ENCODE results near the gene ZNF462. TPM values are rescaled to one million over a fixed set of nuclear protein-coding genes. Genes with fewer than 3 reads are reported as not detected.

The ZNF462 gene
- total RNA-seq, 1 donor from 2014 or later, result 21.1 TPM

DNA sequence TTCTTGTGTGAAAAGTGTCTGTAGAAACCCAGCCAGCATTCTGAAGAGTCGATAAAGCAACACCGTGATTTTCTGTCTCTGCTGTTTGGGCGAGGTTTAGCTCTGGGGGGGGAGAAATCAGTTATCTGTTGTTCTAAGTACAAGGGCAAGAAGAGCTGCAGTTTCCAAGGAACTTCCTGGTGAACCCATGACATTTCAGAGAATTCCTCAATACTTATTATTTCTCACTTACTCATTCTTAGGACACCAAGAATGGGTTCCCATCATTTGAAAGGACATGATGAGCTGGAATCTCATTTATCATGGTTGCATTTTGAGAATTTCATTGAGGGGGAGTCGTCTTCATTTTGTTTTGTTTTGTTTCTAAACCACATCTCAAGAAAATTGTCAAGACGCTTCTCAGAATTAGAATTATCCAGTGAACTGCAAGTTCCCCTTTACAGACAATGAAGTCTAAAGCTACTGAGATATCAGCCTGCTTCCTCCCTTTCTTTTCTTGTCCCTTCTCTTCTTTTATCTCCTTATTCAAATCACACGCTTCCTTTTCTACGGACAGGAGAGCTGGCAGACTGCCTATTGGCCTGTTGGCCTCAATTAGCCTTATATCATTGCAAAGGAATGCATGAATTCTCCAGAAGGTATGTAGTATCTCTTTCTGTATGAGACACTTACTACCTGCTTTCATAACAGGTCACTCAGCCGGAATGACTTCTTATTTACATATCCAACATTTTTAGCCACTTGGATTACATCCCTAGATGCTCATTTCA lies 53.7 kb downstream of the ZNF462 start:
- intact Hi-C loops (cut with DNase I), result no loop called here
- DNase-seq (ENCODE audit: missing footprints) (no peak), ATAC-seq (no peak)

DNA sequence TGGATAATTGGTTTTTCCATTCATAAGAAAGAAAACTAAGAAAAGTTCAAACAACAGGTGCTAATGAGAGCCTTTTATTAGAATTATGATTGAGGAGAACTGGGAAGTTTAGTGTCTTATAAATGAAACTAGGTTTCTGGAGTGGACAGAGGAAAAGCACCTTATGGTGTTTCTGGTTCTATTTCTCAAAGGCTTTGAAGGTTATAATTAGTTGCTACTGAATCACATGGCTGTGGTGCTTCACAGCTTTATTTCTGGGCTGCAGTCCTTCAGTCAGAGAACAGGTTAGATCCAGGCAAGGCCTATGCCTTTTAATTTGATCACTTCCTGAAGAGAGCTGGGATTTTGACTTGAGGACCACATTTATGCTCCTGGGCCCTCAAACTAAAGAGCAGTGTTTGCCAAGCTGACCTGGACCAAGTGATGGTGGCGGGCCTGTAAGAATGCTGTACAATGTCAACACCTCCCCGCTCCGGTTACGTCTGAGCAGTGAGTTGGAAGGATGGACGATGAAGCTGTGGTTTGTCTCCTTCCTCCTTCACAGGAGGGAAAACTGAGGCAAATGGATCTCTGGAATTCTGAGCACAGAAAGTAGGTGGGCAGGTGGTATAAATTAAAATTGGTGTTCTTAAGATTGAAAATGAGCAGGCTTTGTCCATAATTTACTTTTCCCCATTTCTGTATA lies 56.0 kb downstream of the ZNF462 start:
- intact Hi-C loops (cut with DNase I), result no loop called here
- ATAC-seq (no peak), DNase-seq (ENCODE audit: missing footprints) (no peak)

DNA sequence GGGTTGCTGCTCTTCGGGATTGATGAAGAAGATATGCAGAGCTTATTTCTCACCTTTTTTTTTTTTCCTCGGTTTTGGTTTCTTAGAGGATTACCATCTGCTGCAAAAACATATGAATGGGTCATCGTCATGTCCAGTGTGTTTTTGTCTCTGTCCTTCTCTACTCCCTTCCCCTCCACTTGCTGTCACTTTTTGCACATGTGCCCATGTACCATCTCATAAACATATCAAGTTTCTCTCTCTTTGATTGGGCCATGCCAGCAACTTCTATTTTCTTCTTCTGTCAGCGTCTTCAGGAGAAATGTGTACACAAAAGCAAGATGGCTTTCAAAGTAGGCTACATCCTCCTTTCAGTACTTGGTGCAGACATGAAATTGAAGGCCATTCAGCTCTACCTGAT lies 57.1 kb downstream of the ZNF462 start:
- intact Hi-C loops (cut with DNase I), result loop anchor here (2.0 to 5.0 kb wide), 3 partner anchors 39 to 49 kb away; no protein-coding TSS in a partner anchor
- no peak for ATAC-seq

DNA sequence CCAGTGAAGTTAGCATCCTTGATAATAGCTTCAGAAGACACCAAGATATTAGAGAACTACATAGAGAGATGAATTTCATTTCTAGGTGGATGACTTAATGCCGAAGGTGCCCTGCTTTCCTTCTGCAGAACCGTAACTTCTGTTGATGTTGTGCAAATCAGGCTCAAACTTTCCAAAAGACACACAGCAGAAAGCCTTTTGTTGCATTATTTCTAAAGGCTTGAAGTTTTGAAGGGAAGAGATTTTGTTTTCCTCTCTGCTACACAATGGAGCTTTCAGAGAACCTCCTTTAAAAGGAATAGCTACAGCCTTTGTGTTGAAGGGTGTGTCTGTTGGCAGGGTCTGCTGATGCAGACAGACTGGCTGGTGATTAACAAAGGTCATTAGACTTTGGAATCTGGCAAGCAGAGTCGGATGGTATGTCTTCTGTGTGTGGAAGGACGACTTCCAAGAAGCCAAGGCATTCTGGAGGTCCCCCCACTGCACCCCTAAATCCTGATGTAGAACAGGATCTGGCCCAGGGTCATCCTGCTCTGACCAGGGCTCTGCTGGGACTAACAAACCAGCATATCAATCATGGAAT lies 57.8 kb downstream of the ZNF462 start:
- peak; percentile 61 for ATAC-seq
- intact Hi-C loops (cut with DNase I), result loop anchor here (2.0 to 5.0 kb wide), 3 partner anchors 40 to 50 kb away; no protein-coding TSS in a partner anchor
- peak; percentile 61 for DNase-seq (ENCODE audit: missing footprints)

More for the DNA sequence above, 57.1 kb downstream of the ZNF462 start:
- DNase-seq (ENCODE audit: missing footprints), result no peak

DNA sequence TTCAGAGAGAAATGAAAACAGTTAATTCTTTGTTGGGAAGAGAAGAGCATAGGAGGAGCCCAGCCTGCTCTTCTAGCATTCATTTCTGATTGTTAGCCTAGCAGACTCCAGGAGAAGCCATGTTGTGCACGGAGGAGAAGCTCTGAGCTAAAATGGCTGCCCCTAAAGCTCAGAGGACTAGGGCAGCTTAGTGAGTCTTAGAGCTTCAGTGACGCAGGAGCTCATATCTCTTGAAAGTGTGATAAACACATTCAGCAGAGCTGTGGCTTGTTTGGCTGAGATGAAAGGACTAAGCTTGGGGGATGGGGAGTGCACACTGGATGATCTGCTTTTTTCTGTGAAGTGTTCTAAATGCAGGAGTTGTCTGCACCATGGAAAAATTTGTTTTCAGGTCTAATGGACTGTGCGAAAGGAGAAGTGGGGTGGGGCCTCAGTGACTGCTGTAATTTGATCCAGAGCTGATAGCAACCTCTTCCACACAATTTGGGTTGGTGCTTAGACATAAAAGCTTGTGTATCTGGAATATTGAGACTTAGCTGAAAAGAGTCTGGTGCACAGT lies 58.5 kb downstream of the ZNF462 start:
- intact Hi-C loops (cut with DNase I), result loop anchor here (2.0 to 5.0 kb wide), 3 partner anchors 41 to 51 kb away; no protein-coding TSS in a partner anchor
- no peak for DNase-seq (ENCODE audit: missing footprints)
- peak; percentile 92 for ATAC-seq

DNA sequence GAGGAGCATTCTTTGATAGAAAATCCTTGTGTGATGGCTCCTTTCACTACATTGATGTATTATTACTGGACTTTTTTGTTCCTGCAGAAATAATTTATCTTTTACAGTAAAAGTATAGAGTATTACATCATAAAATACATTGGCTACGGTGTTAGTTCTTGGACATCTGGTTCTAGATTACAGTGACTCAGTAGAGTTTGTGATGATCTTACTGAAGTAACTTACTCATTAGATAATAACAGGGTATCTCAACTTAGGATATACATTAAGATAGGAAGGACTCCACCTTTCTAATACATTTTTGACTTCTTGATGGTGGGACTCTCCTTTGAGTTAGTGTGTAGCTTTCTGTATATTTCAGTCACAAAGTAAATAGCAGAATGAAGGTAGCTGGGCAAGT lies 59.1 kb downstream of the ZNF462 start:
- intact Hi-C loops (cut with DNase I), result loop anchor here (5.0 kb wide), 1 partner anchor 40 kb away; no protein-coding TSS in a partner anchor
- no peak for ATAC-seq
- no peak for DNase-seq (ENCODE audit: missing footprints)

DNA sequence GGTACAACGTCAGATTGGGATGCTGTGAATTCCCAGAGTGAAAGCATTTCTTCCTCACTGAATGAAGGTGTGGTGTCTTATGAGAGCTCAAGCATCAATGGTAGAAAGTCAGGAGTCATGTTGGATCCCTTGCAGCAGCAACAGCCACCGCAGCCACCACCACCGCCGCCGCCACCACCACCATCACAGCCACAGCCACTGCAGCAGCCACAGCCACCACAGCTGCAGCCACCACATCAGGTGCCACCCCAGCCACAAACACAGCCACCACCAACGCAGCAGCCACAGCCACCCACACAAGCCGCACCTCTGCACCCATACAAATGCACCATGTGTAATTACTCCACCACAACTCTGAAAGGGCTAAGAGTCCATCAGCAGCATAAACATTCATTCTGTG lies 62.4 kb downstream of the ZNF462 start:
- ATAC-seq, result no peak
- intact Hi-C loops (cut with DNase I), result no loop called here
- no peak for DNase-seq (ENCODE audit: missing footprints)

DNA sequence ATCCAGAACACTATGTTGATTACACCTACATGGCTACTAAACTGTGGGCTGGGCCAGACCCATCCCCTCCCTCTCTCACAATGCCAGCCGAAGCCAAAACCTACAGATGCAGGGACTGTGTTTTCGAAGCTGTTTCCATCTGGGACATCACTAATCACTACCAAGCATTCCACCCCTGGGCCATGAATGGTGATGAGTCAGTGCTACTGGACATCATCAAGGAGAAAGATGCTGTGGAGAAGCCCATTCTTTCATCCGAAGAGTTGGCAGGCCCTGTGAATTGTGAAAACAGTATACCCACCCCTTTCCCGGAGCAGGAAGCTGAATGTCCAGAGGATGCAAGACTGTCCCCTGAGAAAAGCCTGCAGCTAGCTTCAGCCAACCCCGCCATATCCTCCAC lies 65.0 kb downstream of the ZNF462 start:
- ATAC-seq (no peak), DNase-seq (ENCODE audit: missing footprints) (no peak)
- intact Hi-C loops (cut with DNase I), result no loop called here

DNA sequence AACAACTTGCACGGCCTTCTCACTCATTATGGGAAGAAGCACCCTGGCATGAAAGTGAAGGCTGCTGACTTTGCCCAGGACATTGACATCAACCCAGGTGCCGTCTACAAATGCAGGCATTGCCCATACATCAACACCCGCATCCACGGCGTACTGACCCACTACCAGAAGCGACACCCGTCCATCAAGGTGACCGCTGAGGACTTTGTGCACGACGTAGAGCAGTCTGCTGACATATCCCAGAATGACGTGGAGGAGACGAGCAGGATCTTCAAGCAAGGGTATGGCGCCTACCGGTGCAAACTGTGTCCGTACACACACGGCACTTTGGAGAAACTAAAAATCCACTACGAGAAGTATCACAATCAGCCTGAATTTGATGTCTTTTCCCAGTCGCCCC lies 65.4 kb downstream of the ZNF462 start:
- intact Hi-C loops (cut with DNase I), result no loop called here
- no peak for ATAC-seq
- DNase-seq (ENCODE audit: missing footprints), result no peak

DNA sequence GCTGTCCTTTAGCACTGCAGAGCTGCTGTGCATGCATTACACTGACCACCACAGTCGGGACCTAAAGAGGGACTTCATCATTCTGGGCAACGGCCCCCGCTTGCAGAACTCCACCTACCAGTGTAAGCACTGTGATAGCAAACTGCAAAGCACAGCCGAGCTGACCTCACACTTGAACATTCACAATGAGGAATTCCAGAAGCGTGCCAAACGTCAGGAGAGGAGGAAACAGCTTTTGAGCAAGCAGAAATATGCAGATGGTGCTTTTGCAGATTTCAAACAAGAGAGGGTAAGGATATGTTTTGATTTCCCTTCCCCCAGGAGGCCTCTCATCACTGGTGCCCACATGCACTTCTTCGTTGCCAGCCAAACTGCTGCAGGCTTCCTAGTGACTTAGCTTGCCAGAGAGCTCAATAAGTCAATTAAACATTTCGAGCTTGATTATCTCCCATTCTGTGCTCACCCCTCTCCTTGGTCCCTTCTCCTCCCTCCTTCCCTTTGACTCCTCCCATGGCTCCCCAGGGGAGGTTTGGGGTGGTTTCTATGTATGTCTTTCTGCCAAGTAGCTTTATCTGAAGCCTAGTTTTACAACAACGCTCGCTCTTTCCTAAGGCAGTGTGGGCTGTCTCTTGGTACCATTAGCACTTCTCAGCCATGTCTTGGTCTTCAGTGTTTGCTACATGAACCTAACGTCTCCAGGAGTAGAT lies 66.7 kb downstream of the ZNF462 start:
- intact Hi-C loops (cut with DNase I), result no loop called here
- ATAC-seq (peak; percentile 81), DNase-seq (ENCODE audit: missing footprints) (peak; percentile 69)

DNA sequence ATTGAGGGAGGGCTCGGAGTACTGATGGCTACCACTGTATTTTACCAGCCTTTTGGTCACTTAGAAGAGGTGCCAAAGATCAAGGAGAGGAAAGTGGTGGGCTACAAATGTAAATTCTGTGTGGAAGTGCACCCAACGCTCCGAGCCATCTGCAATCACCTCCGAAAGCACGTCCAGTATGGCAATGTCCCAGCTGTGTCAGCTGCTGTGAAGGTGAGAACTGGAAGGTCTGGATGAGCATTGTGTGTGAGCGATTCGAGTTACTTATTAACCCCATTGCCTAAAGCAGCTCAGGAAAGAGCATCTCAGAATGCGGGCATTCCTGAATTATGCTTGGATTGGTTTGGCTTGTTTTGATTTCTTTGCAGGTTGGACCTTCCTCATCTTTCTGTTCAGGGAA lies 67.5 kb downstream of the ZNF462 start:
- DNase-seq (ENCODE audit: missing footprints), result no peak
- ATAC-seq, result no peak
- intact Hi-C loops (cut with DNase I), result no loop called here

DNA sequence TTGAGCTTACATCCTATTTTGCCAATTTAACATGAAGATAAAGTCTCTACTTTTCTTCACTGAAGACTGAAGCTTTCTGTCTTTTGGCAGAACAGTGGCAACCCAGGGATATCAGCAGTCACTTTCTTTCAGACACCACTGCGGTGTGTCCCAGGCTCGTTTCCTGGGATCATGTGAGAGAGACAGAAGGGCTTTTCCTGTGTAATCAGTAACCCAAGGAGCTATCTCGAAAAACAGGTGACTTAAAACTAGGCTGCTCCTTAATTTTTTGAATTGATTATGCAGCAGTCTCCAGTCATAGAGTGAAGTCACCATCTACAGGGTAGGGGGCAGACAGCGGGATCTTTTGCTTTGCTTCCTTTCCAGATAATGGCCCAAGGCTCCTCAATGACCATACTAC lies 68.5 kb downstream of the ZNF462 start:
- no peak for ATAC-seq
- intact Hi-C loops (cut with DNase I), result no loop called here
- DNase-seq (ENCODE audit: missing footprints), result no peak

DNA sequence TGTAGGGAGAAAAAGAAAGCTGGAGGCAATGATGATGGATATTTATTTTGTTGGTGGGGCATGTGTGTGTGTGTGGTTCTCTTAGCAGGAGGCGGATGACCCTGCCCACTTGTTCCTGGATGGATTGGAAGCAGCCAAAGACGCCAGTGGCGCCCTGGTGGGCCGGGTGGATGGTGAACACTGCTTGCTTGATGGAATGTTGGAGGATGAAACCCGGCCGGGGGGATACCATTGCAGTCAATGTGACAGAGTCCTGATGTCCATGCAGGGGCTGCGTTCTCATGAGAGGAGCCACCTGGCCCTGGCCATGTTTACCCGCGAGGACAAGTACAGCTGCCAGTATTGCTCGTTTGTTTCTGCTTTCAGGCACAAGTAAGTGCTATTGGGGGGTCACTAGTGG lies 69.2 kb downstream of the ZNF462 start:
- DNase-seq (ENCODE audit: missing footprints) (no peak), ATAC-seq (no peak)
- intact Hi-C loops (cut with DNase I), result no loop called here

DNA sequence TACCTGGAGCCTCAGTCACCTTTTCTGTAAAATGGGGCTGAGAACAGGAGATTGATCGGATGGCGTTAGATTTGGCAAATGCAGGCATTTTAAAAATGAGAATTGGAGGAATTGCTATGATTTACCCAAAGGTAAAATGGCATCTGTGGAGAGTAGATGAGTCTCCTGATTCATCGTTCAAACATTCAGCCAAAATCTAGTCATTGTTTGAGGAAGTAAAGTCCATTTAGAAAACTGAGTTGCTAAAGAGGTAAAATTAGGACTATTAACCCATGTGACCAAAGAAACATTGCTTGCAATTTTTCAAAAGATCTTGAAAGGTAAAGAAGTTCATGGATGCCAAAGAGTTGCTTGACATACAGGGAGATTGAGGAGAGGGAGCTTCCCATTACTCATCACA lies 69.7 kb downstream of the ZNF462 start:
- intact Hi-C loops (cut with DNase I), result no loop called here
- DNase-seq (ENCODE audit: missing footprints) (no peak), ATAC-seq (no peak)

DNA sequence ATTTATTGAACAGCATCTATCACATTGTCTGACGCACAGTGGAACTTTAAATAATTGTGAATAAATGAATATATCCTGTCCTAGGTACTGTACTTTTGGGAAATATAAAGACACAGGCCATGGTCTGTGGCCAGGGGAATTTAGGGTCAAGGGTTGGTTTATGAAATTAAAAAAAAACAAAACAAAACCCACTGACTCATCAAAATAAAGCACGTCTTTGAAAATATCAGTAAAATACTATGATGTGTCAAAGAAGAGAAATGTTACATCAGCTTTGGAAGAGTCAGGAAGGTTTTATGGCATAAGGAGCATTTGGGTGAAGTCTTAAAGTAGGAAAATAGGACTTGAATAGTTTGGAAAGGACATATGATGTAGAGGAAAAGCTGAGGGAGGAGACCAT lies 70.5 kb downstream of the ZNF462 start:
- intact Hi-C loops (cut with DNase I), result no loop called here
- DNase-seq (ENCODE audit: missing footprints), result no peak
- no peak for ATAC-seq

DNA sequence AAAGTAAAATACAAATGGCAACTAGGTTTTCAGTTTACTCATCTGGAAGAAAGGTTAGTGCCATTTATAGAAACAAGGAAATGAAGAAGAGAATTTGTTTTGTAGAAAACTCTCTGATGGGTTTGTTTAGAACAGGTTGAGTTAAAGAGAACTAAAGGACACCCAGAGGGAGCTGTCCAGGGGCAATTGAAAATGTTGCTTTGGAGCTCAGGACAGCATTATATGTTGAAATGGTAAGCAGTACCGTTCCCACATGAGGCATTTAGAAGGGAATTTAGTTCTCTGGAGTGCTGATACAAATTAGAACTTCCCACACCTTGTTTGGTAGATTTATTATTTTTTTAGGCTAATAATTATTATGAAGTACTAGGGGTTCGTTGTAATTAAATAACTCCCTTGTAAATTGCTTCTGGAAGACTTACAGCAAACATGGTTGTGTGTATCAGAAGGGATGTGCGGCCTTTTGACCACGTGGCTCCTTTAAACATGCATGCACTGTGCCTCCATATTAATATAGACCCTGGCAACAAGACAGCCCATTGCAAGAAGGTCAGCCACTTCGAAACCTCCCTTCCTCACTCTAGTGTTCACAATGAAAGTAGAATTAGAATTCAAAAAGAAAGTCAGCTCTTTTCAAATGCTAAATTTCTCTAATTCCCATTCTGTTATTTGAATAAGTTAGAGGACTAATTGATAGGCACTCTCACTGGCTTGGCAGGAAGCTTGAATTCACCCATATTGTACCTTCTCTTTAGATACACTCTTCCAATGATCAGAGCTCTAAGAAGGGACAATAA lies 71.7 kb downstream of the ZNF462 start:
- ATAC-seq (no peak), DNase-seq (ENCODE audit: missing footprints) (no peak)
- intact Hi-C loops (cut with DNase I), result no loop called here

DNA sequence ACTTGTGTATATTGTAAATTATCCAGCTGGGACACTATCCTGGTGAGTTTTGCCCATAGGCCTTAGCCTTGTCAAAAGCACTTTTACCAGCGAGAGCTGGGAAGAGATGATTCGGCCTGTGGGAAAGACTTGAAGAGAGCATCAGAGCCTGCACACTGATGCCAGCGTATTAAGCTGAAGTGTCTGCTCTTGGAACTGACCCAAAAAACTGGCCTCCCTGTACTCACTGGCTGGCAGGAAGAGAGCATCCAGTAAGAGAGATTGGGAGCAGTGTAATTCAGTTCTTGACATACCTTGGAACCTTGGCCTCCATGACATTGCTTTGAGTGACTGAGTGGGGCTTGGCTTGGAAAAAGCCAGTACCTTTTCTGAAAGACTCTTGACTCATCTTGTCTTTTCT lies 73.7 kb downstream of the ZNF462 start:
- DNase-seq (ENCODE audit: missing footprints) (no peak), ATAC-seq (peak; percentile 88)
- intact Hi-C loops (cut with DNase I), result no loop called here

DNA sequence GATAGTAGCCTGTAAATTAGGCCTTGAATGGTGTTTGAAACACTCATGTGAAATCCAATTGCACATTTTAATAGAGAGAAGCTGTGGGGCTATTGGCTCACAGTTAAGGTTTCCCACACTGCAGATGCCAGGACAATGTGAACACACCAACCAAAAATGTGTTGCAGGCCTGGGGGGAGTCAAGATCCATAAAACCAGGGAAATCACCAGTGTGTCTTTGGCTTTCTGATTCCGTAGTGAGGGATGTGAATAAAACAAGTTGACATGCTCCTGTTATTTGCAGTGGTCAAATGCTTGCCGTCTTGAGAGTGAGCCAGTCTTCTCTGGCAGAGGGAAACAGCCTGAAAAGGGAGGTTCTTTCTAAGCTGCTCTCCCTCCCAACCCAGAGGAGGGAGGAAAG lies 79.0 kb downstream of the ZNF462 start:
- ATAC-seq (no peak), DNase-seq (ENCODE audit: missing footprints) (no peak)
- intact Hi-C loops (cut with DNase I), result no loop called here

Measured in Right ventricle myocardium inferior (tissue), 1 donor.